Middle frontal gyrus (tissue), 1 donor: Measurements from ENCODE around the gene TASOR2.

Experiments
- DNase-seq: peaks from one replicate; pipeline ENCODE4 v3.0.0-alpha.2; 2015; ENCODE audit warnings: low spot score; ENCODE audit errors: extremely low spot score

The TASOR2 gene

DNA sequence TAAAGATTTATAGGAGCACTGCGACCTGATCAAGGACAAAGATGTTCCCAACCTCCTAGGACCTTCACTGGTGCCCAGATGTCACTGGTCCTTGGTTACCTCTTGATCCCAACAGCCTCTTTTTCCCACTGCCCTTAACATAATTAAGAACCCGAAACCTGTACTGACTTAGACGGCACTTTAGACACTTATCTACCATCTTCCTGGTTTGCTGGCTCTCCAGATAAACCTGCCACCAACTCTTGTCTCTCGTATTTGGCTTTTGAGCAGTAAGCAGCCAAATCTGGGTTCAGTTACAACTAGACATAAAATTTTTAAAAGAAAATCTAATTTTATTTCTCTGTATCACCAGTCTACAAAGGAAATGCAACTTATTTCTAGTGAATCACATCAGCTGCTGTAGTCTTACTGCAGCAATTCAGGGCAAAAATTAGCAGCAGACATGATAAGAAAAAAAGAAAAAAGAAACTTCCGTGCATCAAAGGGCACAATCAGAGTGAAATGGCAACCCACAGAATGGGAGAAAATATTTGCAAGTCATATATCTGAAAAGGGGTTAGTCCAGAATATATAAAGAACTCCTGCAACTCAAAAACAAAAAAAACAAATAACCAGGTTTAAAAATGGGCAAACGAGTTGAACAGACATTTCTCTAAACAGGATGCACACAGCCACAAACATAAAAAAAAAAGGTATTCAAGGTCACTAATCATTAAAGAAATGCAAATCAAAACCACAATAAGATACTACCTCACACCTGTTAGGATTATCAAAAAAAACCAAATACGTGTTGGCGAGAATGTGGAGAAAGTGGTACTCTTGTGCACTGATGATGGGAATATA, 27.7 kb upstream of the TASOR2 start:
- DNase-seq: no peak

GRCh38 chr10:5658871-5659618, 25.6 kb upstream of the TASOR2 start:
- no peak for DNase-seq

DNA sequence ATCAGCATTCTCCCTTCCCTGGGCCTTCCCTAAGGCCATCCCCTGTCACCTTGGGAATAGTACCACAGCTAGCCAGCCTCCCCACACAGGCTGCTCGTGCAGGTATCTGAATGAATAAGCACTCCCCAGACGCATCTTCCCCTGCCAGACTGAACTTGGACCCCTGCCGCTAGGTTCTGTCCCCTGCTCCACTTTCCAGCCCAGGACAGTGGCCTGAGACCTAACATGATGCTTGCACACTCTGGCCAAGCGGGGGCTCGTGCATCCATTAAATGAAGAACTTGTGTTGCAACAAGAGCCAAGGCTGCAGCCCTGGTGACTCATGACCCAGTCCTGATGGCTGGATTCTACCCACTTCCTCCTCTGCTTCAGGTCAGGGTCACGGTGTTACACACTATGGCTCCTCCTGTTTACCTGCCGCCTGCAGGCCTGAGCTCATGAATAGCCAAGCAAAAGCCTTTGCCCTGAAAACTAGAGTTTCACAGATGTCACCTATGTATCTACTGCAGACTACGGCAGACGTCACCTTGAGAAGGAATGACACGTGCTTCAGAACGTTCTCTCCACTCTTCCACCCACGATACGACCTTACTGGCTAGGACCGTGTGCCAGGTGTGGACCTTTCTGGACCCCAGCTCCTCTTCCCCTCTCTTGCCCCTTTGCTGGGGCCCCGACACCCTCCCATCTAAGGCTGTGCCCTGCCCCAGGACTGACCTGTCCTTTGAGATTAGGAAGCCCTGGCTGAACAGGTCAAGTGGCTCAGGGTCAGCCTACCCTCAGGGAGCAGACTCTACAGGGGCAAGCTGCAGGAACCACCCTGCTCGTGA, 24.7 kb upstream of the TASOR2 start:
- DNase-seq: no peak

DNA sequence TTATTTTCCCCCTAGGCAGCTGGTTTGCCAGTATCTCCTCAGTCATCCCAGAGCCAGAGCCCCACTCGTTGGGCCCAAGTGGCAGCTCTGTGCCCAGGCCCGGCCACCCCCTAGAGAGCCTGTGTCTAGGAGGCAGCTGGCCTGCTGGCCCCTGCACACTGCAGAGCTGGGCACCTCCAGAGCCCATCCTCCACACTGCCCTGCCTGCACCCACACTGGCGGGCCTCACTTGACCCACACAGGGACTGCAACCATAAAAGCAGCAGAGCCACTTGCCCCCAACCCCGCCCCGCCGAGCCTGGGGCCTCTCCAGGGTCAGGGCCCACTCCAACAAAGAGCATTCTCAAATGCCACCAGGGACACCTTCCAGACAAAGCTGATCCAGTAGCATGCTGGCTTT, 23.6 kb upstream of the TASOR2 start:
- DNase-seq: no peak

GRCh38 chr10:5662708-5663579, 21.7 kb upstream of the TASOR2 start:
- no peak for DNase-seq

DNA sequence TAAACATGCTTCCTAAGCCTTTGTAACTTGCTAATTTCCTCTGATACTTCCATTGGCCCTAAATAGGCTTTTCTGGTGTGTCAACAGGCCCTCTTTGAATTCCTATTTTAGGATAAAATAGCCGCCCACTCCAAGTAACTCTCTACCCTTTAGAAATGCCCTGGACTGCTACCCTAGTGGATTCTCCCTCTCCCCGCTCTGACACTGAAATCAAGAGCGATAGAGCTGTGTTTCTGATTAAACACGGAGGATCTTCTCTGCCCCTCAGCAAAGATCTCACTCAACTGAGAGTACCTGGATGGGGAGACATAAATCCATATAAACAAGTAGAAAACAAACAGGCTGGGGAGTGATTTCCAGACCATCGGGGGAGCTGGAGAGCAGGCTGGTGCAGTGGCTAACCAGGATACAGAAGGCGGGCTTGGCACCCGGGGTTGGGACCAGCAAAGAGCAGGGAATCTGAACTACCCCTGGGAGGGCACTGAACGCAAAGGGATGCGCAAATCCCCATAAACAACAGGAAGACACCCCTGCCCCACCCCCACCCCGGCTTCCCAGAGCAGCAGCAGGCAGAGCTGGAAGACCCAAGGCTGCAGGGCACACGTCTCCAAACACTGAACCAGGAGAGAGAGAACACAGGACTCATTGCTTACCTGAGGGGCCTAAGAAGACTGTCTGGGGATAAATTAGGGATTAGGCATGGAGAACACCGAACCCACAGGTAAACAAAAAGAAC, 20.8 kb upstream of the TASOR2 start:
- no peak for DNase-seq

DNA sequence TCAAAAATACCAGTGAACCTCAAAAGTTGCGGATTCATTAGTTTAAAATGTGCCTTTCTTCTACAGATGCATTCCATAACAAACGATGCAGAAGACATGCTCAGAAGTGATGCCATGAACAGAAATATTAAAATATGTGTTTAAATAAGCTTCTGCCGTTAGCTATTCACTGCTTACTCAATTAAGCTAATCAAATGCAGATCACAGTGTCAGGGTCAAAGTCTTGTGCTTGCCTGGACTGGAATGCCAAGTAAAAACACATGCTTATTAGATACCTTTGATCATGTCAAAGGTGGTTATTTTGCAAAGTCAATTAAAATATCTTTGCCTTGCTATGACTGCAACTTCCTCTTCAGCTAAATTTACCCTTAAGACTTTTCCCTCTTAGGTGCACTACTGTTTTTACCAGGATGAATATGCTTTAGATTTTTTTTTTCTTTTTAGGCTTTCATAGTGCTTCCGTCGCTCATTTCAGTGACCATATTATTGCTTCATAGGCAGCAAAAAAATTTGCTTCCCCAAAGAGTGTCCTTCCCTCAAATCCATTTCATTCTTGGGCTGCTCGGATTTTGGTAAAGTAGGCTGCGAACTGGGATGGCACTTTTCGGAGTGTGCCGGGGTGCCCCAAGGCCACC, 19.1 kb upstream of the TASOR2 start:
- DNase-seq: no peak

- DNase-seq: peak; percentile 40
Measured at GRCh38 chr10:5666008-5666840, 18.4 kb upstream of the TASOR2 start, which contains the start of gene ASB13. ASB13 (minus strand) TSS chr10:5666595; CDS start chr10:5666551, 44 bp downstream.

DNA sequence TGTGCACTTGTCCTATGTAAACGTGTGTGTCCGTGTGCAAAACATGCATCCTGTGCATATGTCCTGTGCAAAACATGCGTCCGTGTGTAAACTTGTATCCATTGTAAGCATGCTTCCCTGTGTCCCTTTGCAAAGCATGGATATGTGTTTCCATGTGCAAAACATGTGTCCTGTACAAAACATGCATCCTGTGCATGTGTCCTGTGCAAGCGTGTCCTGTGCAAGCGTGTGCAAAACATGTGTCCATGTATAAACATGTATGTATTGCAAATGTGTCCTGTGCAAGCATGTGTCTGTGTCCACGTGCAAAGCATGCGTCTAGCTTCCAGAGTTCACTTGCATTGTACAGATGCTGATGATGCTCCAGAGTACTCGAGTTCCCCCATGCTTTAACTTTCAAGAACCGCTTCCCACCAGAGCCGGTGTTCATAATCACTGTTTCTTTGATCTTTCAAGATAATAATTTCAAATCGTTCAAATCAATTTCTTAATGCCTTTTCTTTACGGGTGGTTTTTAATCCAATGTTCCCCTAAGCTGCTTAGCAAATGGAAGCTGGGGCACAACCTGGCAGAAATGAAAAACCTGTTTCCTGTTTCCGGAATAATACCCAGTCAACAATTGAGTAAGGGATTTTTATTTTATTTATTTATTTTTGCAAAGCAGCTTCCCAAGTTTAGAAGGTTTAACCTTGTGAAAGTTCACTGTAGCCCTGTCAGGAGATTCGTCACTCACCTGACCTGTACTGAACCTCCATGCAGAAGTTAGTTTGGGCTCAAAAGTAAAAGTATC, 17.6 kb upstream of the TASOR2 start:
- no peak for DNase-seq

GRCh38 chr10:5668429-5668828, 16.2 kb upstream of the TASOR2 start:
- DNase-seq: no peak

DNA sequence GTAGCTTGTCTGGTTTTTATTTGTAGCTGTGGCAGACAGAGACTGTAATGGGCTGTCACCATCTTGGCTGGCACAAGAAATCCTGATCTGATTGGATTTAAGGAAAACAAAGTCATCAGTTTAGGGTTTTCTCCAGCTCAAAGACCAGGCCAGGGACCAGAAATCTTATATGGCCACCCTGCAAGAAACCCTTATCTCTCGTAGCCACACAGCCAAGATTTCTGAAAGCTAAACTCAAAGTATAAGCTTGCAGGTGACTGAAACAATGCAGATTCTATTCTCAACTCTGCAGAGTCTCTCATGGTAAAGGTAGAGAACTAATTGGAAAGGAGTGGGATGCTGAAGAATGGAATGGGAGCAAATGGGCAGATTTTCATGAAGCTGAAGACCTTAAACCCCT, 15.0 kb upstream of the TASOR2 start:
- no peak for DNase-seq

- DNase-seq: no peak
Measured at GRCh38 chr10:5670662-5671375, 13.8 kb upstream of the TASOR2 start.

DNA sequence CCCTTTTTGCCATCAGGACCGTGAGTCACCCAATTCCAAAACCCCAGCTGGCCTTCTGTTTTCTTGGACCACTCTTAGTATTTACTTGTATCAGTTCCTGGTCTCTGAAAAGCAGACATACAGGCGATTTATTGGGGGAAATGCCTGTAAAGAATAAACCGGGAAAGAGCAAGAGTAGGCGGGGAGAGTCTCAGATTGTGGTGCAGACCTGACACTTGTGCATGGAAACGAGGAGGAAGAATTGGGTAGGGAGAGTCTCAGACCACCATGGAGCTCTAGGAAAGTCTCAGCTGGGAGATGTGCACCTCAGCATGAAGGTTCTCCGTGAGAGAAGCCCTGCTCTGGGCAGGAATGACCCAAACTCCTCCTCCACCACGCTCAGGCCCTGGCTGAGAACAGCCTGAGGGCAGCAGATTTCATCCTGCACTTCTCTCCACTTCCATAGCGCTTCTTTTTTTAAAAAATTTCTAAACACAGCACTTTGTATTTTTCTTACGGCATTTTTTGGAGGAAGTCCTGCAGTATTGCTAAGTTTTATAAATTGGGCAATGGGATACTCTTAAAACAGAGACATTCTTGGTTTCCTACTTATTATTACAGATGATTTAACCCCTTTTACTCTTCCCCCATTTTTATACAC, 6.1 kb upstream of the TASOR2 start:
- DNase-seq: no peak

DNA sequence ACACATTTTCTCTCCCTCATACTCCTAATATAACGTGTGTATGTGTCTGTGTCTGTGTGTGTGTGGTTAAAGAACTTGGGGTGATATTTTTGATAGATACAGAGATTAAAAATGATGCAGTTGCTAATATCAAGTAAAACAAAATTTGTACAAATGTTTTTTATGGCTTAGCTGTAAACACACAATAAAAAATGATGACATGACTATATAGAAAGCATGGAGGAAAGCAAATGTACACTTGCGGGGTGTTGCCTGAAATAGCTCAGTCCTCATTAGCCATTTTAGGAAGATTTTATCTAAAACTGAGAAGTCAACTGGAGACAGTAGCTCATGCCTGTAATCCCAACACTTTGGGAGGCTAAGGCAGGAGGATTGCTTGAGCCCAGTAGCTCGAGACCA, 5.6 kb upstream of the TASOR2 start:
- DNase-seq: no peak

DNA sequence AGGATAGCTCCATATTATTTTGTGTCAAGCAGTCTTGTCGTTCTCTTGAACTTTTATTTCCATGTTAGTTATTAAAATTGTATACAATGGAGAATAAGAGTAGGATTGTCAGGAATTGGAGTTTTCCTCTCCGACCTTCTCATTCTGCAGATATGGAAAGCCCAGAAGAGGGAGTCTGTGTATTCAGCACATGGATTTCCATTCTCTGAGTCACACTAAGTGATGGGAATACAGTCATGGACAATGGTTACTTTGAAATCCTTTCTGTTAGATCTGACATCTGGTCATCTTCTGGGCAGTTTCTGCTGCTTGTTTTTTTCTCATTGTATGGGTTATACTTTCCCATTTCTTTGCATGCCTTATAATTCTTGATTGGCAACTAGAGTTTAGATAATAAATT, 5.0 kb upstream of the TASOR2 start:
- DNase-seq: no peak

DNA sequence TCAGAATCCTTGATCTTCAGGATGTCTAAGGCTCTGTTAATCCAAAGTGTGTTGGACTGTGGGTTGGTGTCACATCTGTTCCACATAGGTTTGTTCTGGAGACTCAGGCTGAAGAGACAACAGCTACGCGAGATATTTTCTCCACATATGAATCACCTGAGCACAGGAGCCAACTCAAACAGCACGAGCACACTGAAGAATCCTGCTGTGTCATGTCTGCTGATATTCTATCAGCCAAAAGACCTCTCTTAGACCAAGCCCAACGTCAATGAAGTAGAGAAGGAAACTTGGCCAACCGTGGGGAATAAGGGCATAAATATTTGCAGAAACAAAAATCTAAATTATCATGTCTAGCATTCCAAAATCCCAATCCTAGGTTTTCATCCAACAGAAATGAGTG, 2.7 kb upstream of the TASOR2 start:
- no peak for DNase-seq

DNA sequence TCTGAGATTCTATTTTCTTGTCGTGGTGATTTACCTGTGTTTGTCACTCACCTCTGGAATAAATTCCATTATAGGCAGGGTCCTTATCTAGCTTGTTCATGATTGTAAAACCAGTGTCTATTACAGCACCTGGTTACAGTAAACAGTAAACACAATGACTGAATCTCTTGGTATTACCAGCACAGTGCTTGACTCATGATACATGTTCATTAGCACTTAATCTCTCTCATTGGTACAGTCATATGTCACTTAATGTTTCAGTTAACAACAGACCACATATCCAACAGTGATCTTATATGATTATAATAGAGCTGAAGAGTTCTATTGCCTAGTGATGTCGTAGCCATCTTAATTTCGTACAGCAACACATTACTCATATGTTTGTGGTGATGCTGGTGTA, 1.6 kb upstream of the TASOR2 start:
- no peak for DNase-seq
